SU-DHL-6 (cell line): ENCODE results near the gene IFT43.

Experiments
- H2AFZ ChIP-seq: fragments of 200-600 bp; sonication (generic); 2 replicates; pipeline ENCODE4 v1.6.1; 2014; ENCODE audit warnings: low read depth, mild to moderate bottlenecking, moderate library complexity, mixed read lengths, antibody characterized with exemption, low read length; ENCODE audit not compliant: severe bottlenecking
- H3F3A ChIP-seq: fragments of 200-600 bp; shearing (Covaris generic); 2 replicates; pipeline ENCODE4 v1.6.0; 2016; ENCODE audit warnings: antibody characterized with exemption, mild to moderate bottlenecking; ENCODE audit not compliant: insufficient read depth
- H3K27ac ChIP-seq: fragments of 200-600 bp; sonication (generic); 2 replicates; pipeline ENCODE4 v1.5.1; 2016; ENCODE audit warnings: low read depth, mild to moderate bottlenecking, low read length, moderate library complexity, mixed read lengths
- H3K27me3 ChIP-seq: fragments of 200-600 bp; sonication (generic), shearing (Covaris generic); 2 replicates; pipeline ENCODE4 v1.6.0; 2014; ENCODE audit warnings: mild to moderate bottlenecking, low read length
- H3K36me3 ChIP-seq: fragments of 200-600 bp; sonication (generic); 2 replicates; pipeline ENCODE4 v1.6.1; 2014; ENCODE audit warnings: mild to moderate bottlenecking, low read length, mixed read lengths
- H3K4me2 ChIP-seq: fragments of 300-600, 200-600 bp; shearing (Covaris generic), sonication (generic); 2 replicates; pipeline ENCODE4 v1.6.0; 2014; ENCODE audit warnings: low read length, low read depth, mild to moderate bottlenecking; ENCODE audit not compliant: poor library complexity, severe bottlenecking
- H3K4me3 ChIP-seq: fragments of 200-600 bp; sonication (generic); 2 replicates; pipeline ENCODE4 v1.5.1; 2014; ENCODE audit warnings: antibody characterized with exemption, low read length, mild to moderate bottlenecking, mixed read lengths; ENCODE audit not compliant: insufficient read depth, poor library complexity, severe bottlenecking
- H3K79me2 ChIP-seq: fragments of 200-600 bp; sonication (generic); 2 replicates; pipeline ENCODE4 v1.6.1; 2014; ENCODE audit warnings: mild to moderate bottlenecking, low read length, moderate library complexity; ENCODE audit not compliant: insufficient read depth
- H3K9ac ChIP-seq: fragments of 200-600 bp; sonication (generic); 2 replicates; pipeline ENCODE4 v1.7.0; 2014; ENCODE audit warnings: mild to moderate bottlenecking, low read length
- H3K9me2 ChIP-seq: fragments of 200-600 bp; sonication (generic); replicated peaks from 2 replicates; pipeline ENCODE4 v1.6.1; 2014; ENCODE audit warnings: low read length; ENCODE audit not compliant: insufficient read depth
- H3K9me3 ChIP-seq: fragments of 200-600 bp; sonication (generic); 2 replicates; pipeline ENCODE4 v1.6.1; 2014; ENCODE audit warnings: low read length, mixed read lengths; ENCODE audit not compliant: insufficient read depth
- H4K20me1 ChIP-seq: fragments of 200-600 bp; sonication (generic); 2 replicates; pipeline ENCODE4 v1.6.1; 2014; ENCODE audit warnings: low read depth, mild to moderate bottlenecking, antibody characterized with exemption, low read length, moderate library complexity, mixed read lengths
- CTCF ChIP-seq: fragments of 200-600 bp; sonication (generic); IDR thresholded peaks from one replicate; pipeline ENCODE4 v1.5.1; 2017; ENCODE audit warnings: antibody characterized with exemption, mild to moderate bottlenecking, low read length, moderate library complexity; ENCODE audit not compliant: insufficient read depth, poor library complexity, severe bottlenecking
- EZH2phosphoT487 ChIP-seq: fragments of 200-600 bp; sonication (generic), shearing (Covaris generic); conservative IDR thresholded peaks from 2 replicates; pipeline ENCODE4 v1.6.1; 2018; ENCODE audit warnings: mild to moderate bottlenecking, antibody characterized with exemption, low read length, moderate library complexity, mixed read lengths

IFT43 gene

GRCh38 chr14:75985618-75986438 is at the start of gene IFT43:
Gene IFT43, plus strand, starts transcription at chr14:75985763. Its CDS starts 24 bp downstream, at chr14:75985787.
- H4K20me1 ChIP-seq = no peaks in the 10 kb centered on the region
- no peaks in the 10 kb centered on the region for H3K79me2 ChIP-seq
- H3K27ac ChIP-seq = no peak within 1 kb of the TSS
- peak within 1 kb of the TSS; percentile 91 for H2AFZ ChIP-seq
- no peaks in the 10 kb centered on the region for H3K27me3 ChIP-seq
- TF ChIP-seq EZH2phosphoT487 = no peak
- no peak for TF ChIP-seq CTCF
- H3K9me3 ChIP-seq = no peaks in the 10 kb centered on the region
- peak within 1 kb of the TSS; percentile 61 for H3K9ac ChIP-seq
- no peaks in the 10 kb centered on the region for H3F3A ChIP-seq
- H3K36me3 ChIP-seq = no peaks in the 10 kb centered on the region
- H3K9me2 ChIP-seq = no peaks in the 10 kb centered on the region
- H3K4me3 ChIP-seq = peak within 1 kb of the TSS; percentile 70
- H3K4me2 ChIP-seq = peak within 1 kb of the TSS; percentile 88

GRCh38 chr14:75939200-75939599 is 46.4 kb upstream of the IFT43 start:
- no peak overlapping the region for H3K4me2 ChIP-seq
- H3K79me2 ChIP-seq = no peaks in the 10 kb centered on the region
- H2AFZ ChIP-seq = no peak overlapping the region
- TF ChIP-seq CTCF = no peak
- TF ChIP-seq EZH2phosphoT487 = no peak
- H3K9me2 ChIP-seq = no peaks in the 10 kb centered on the region
- H3K4me3 ChIP-seq = no peak overlapping the region
- no peak overlapping the region for H3K27ac ChIP-seq
- H4K20me1 ChIP-seq = no peaks in the 10 kb centered on the region
- no peaks in the 10 kb centered on the region for H3K27me3 ChIP-seq
- no peaks in the 10 kb centered on the region for H3K36me3 ChIP-seq
- no peak overlapping the region for H3K9ac ChIP-seq
- no peaks in the 10 kb centered on the region for H3F3A ChIP-seq
- H3K9me3 ChIP-seq = no peaks in the 10 kb centered on the region

GRCh38 chr14:75941030-75941429 is 44.5 kb upstream of the IFT43 start:
- no peak overlapping the region for H3K27ac ChIP-seq
- no peak overlapping the region for H3K4me2 ChIP-seq
- no peaks in the 10 kb centered on the region for H3K27me3 ChIP-seq
- H3K4me3 ChIP-seq = no peak overlapping the region
- H3K79me2 ChIP-seq = no peaks in the 10 kb centered on the region
- TF ChIP-seq EZH2phosphoT487 (no peak), CTCF (no peak)
- no peak overlapping the region for H2AFZ ChIP-seq
- no peaks in the 10 kb centered on the region for H3K36me3 ChIP-seq
- H3K9me2 ChIP-seq = no peaks in the 10 kb centered on the region
- no peaks in the 10 kb centered on the region for H4K20me1 ChIP-seq
- no peaks in the 10 kb centered on the region for H3F3A ChIP-seq
- H3K9me3 ChIP-seq = no peaks in the 10 kb centered on the region
- H3K9ac ChIP-seq = no peak overlapping the region
